ENCODE data around the gene ANP32E. TPM values are rescaled to one million over a fixed set of nuclear protein-coding genes. Genes with fewer than 3 reads are reported as not detected.
"Not testable (repeated sequence)": the region's sequence is repeated elsewhere in the genome, so short reads cannot be mapped to it uniquely, and the experiment has no call there.

ANP32E gene
- total and polyA plus RNA-seq, 2 of the 4 experiments (the other 2 are of a cell fraction), result 5.9 to 18.4 TPM

DNA sequence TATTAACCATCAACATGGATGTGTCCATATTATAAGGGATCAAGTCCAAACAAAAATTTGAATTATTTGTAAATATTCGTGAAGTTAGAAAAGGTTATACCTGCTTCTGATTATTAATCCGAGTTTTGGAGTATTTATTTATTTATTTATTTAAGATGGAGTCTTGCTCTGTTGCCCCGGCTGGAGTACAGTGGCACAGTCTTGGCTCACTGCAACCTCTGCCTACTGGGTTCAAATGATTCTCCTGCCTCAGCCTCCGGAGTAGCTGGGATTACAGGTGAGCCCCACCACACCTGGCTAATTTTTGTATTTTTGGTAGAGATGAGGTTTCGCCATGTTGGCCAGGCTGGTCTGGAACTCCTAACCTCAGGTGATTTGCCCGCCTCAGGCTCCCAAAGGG lies 20.1 kb downstream of the ANP32E start:
- not testable (repeated sequence) for H4K91ac ChIP-seq (ENCODE audit: insufficient read depth, low read depth, low read length)

GRCh38 chr1:150214099-150214756 lies 21.7 kb downstream of the ANP32E start:
- BruUV-seq (replicated peaks); H3K23ac ChIP-seq (ENCODE audit: low read depth, low read length): not testable (repeated sequence)
- H3K4me3 ChIP-seq (ENCODE audit: insufficient read depth, low read depth, low read length), result peak overlapping the region; percentile 47; the same call in 1 of the 2 replicates

More for the DNA sequence above, 20.1 kb downstream of the ANP32E start:
- dilution Hi-C loops (cut with HindIII; ENCODE audit: low sequenced_read_pairs, unreplicated experiment); H3K27ac ChIP-seq (ENCODE audit: insufficient read depth, low read length); H2BK15ac ChIP-seq (ENCODE audit: low read depth, low read length); H3K23ac ChIP-seq (ENCODE audit: low read depth, low read length); H4K5ac ChIP-seq (ENCODE audit: low read depth, low read length); H2BK5ac ChIP-seq (ENCODE audit: low read depth, low read length, poor library complexity, severe bottlenecking); DNase-seq; H2AK5ac ChIP-seq (ENCODE audit: low read depth, low read length); H3K4ac ChIP-seq (ENCODE audit: low read depth, low read length); H2BK20ac ChIP-seq (ENCODE audit: low read depth, low read length); ATAC-seq (ENCODE audit: low read depth); H3K27me3 ChIP-seq (ENCODE audit: control insufficient read depth, insufficient read depth, low read length); H3K4me2 ChIP-seq (ENCODE audit: low read depth, low read length); H3K9me3 ChIP-seq (ENCODE audit: control insufficient read depth, insufficient read depth, low read length); H4K20me1 ChIP-seq (ENCODE audit: insufficient read depth, low read length); H3K9ac ChIP-seq (ENCODE audit: low read depth, low read length); CTCF ChIA-PET; H3K4me1 ChIP-seq (ENCODE audit: control insufficient read depth, insufficient read depth, low read length); H2AK9ac ChIP-seq (replicated peaks; ENCODE audit: low read depth, low read length, poor library complexity); H2AFZ ChIP-seq (replicated peaks; ENCODE audit: low read length, poor library complexity); H3K4me3 ChIP-seq (ENCODE audit: insufficient read depth, low read depth, low read length); POLR2A ChIA-PET (ENCODE audit: unreplicated experiment); intact Hi-C loops (cut with micrococcal nuclease); H3K14ac ChIP-seq (replicated peaks; ENCODE audit: low read depth, low read length); H4K8ac ChIP-seq (ENCODE audit: low read depth in 2 of 2, low read length in 2 of 2); in situ Hi-C loops (cut with MboI; ENCODE audit: low sequenced_read_pairs); BruUV-seq (replicated peaks); H3K9me1 ChIP-seq (ENCODE audit: insufficient read depth, low read length); H3K36me3 ChIP-seq (ENCODE audit: control insufficient read depth, insufficient read depth, low read length); H3K18ac ChIP-seq (ENCODE audit: low read depth, low read length); H2BK120ac ChIP-seq (ENCODE audit: low read depth, low read length); H3K79me1 ChIP-seq (ENCODE audit: low read depth in 1 of 2, low read length in 2 of 2); H3K56ac ChIP-seq (ENCODE audit: extremely low read depth, insufficient read depth, low read length): not testable (repeated sequence)
- 100% methylated on average over 1 of the region's 6 CpGs; no CpG with 5 or more reads in 1 of the 2 experiments for WGBS, 2 experiments (ENCODE audit: extremely low coverage in 2 of 2, insufficient read length in 1 of 2)

More at GRCh38 chr1:150214099-150214756, 21.7 kb downstream of the ANP32E start:
- H3K27ac ChIP-seq (ENCODE audit: insufficient read depth, low read length); H3K9ac ChIP-seq (ENCODE audit: low read depth, low read length); H2AK9ac ChIP-seq (replicated peaks; ENCODE audit: low read depth, low read length, poor library complexity); H3K9me1 ChIP-seq (ENCODE audit: insufficient read depth, low read length); H3K27me3 ChIP-seq (ENCODE audit: control insufficient read depth, insufficient read depth, low read length); intact Hi-C loops (cut with micrococcal nuclease); dilution Hi-C loops (cut with HindIII; ENCODE audit: low sequenced_read_pairs, unreplicated experiment); in situ Hi-C loops (cut with MboI; ENCODE audit: low sequenced_read_pairs); H2BK5ac ChIP-seq (ENCODE audit: low read depth, low read length, poor library complexity, severe bottlenecking); POLR2A ChIA-PET (ENCODE audit: unreplicated experiment); H3K36me3 ChIP-seq (ENCODE audit: control insufficient read depth, insufficient read depth, low read length); ATAC-seq (ENCODE audit: low read depth); H2BK20ac ChIP-seq (ENCODE audit: low read depth, low read length); H3K56ac ChIP-seq (ENCODE audit: extremely low read depth, insufficient read depth, low read length); H3K14ac ChIP-seq (replicated peaks; ENCODE audit: low read depth, low read length); H2BK15ac ChIP-seq (ENCODE audit: low read depth, low read length); DNase-seq; CTCF ChIA-PET; H2AFZ ChIP-seq (replicated peaks; ENCODE audit: low read length, poor library complexity); H2BK120ac ChIP-seq (ENCODE audit: low read depth, low read length); H3K79me1 ChIP-seq (ENCODE audit: low read depth in 1 of 2, low read length in 2 of 2); H3K9me3 ChIP-seq (ENCODE audit: control insufficient read depth, insufficient read depth, low read length); H3K18ac ChIP-seq (ENCODE audit: low read depth, low read length); H3K4me1 ChIP-seq (ENCODE audit: control insufficient read depth, insufficient read depth, low read length); H4K20me1 ChIP-seq (ENCODE audit: insufficient read depth, low read length): not testable (repeated sequence)
- Histone ChIP-seq H4K91ac (ENCODE audit: insufficient read depth, low read depth, low read length) (0 out of 2 replicates have a peak overlapping the region, but pooled peaks have one; percentile 32), H3K4me2 (ENCODE audit: low read depth, low read length) (peak overlapping the region; percentile 60; the same call in 1 of the 2 replicates), H3K4ac (ENCODE audit: low read depth, low read length) (peak overlapping the region; percentile 60; the same call in 1 of the 2 replicates), H4K5ac (ENCODE audit: low read depth, low read length) (0 out of 2 replicates have a peak overlapping the region, but pooled peaks have one; percentile 31), H4K8ac (ENCODE audit: low read depth in 2 of 2, low read length in 2 of 2) (peak overlapping the region; percentile 55 to 90), H2AK5ac (ENCODE audit: low read depth, low read length) (0 out of 2 replicates have a peak overlapping the region, but pooled peaks have one; percentile 43)
- WGBS, 2 experiments (ENCODE audit: extremely low coverage in 2 of 2, insufficient read length in 1 of 2), result no CpG with 5 or more reads among the region's 18 CpGs

All from IMR-90 (cell line).